GM18502 (cell line): ENCODE data around the gene HYAL1.
"Not testable (repeated sequence)": the region's sequence is repeated elsewhere in the genome, so short reads cannot be mapped to it uniquely, and the experiment has no call there.

Experiments
- ATAC-seq: cut with Tn5 transposase; IDR thresholded peaks from one replicate; pipeline ENCODE4 v1.9.1; 2021; ENCODE audit warnings: mild to moderate bottlenecking; ENCODE audit not compliant: unreplicated experiment, poor library complexity

HYAL1 gene

GRCh38 chr3:50296721-50297383 lies 6.5 kb downstream of the HYAL1 start:
- no peak for ATAC-seq

GRCh38 chr3:50295553-50296431 lies 7.6 kb downstream of the HYAL1 start:
- ATAC-seq, result no peak

- ATAC-seq, result no peak
Observed at GRCh38 chr3:50294492-50295403, 8.6 kb downstream of the HYAL1 start.

GRCh38 chr3:50294089-50294488 lies 9.3 kb downstream of the HYAL1 start:
- no peak for ATAC-seq

GRCh38 chr3:50293079-50293801 lies 10.1 kb downstream of the HYAL1 start:
- no peak for ATAC-seq

GRCh38 chr3:50292159-50293078 lies 11.0 kb downstream of the HYAL1 start, which contains the start of gene IFRD2:
TSS of gene IFRD2 (minus strand) at chr3:50292429. CDS start at chr3:50292274, 155 bp downstream.
- peak; percentile 95 for ATAC-seq

GRCh38 chr3:50290161-50290641 lies 13.2 kb downstream of the HYAL1 start:
- ATAC-seq, result no peak

- no peak for ATAC-seq
Observed at GRCh38 chr3:50289130-50289529, 14.2 kb downstream of the HYAL1 start.

- no peak for ATAC-seq
Observed at GRCh38 chr3:50288387-50289007, 14.9 kb downstream of the HYAL1 start.

GRCh38 chr3:50287262-50287661 lies 16.1 kb downstream of the HYAL1 start:
- no peak for ATAC-seq

GRCh38 chr3:50286322-50287227 lies 16.8 kb downstream of the HYAL1 start:
- no peak for ATAC-seq

GRCh38 chr3:50284121-50284520 lies 19.3 kb downstream of the HYAL1 start:
- ATAC-seq, result not testable (repeated sequence)

- no peak for ATAC-seq
Observed at GRCh38 chr3:50279255-50280016, 23.9 kb downstream of the HYAL1 start.

GRCh38 chr3:50278880-50279224 lies 24.5 kb downstream of the HYAL1 start, which contains the start of gene LSMEM2:
TSS of gene LSMEM2 (plus strand) at chr3:50279087. CDS start at chr3:50279114, 27 bp downstream.
- ATAC-seq, result no peak

- ATAC-seq, result no peak
Observed at GRCh38 chr3:50278123-50278879, 25.1 kb downstream of the HYAL1 start.

GRCh38 chr3:50276762-50277101 lies 26.6 kb downstream of the HYAL1 start:
- no peak for ATAC-seq
